ENCODE measurements around the gene KATNAL1.

- TF ChIP-seq EZH2 (IDR thresholded peaks at IDR 0.05; ENCODE audit: insufficient read depth, low read length) = no peak
- TF ChIP-seq, protein P1, sequence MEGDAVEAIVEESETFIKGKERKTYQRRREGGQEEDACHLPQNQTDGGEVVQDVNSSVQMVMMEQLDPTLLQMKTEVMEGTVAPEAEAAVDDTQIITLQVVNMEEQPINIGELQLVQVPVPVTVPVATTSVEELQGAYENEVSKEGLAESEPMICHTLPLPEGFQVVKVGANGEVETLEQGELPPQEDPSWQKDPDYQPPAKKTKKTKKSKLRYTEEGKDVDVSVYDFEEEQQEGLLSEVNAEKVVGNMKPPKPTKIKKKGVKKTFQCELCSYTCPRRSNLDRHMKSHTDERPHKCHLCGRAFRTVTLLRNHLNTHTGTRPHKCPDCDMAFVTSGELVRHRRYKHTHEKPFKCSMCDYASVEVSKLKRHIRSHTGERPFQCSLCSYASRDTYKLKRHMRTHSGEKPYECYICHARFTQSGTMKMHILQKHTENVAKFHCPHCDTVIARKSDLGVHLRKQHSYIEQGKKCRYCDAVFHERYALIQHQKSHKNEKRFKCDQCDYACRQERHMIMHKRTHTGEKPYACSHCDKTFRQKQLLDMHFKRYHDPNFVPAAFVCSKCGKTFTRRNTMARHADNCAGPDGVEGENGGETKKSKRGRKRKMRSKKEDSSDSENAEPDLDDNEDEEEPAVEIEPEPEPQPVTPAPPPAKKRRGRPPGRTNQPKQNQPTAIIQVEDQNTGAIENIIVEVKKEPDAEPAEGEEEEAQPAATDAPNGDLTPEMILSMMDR (IDR thresholded peaks at IDR 0.05; ENCODE audit: insufficient read depth, low read depth, low read length) = no peak
Measured at GRCh38 chr13:30325668-30326067, 18.3 kb upstream of the KATNAL1 start.
